GM12892 (cell line): Measurements from ENCODE around the gene TMEM100.

Experiments
- POLR2A ChIP-seq: IDR thresholded peaks from 2 replicates; pipeline ENCODE4 v1.6.1; 2011; ENCODE audit warnings: low read depth, low read length, control low read depth
- POLR2AphosphoS5 ChIP-seq: IDR thresholded peaks from 2 replicates; pipeline ENCODE4 v1.6.1; 2011; ENCODE audit warnings: low read depth, low read length, control low read depth

GRCh38 chr17:55734128-55734781, 11.6 kb upstream of the TMEM100 start:
- TF ChIP-seq POLR2AphosphoS5 (no peak), POLR2A (no peak)
